SK-N-SH treated with all-trans-retinoic acid at 6 μM for 48 hours (cell line): Measurements from ENCODE around the gene ZNF691.
A peak's percentile ranks its signal among the peaks of the same experiment; 100 is the strongest.

Source experiments
- ATAC-seq: fragments of 200-7000 bp; cut with Tn5 transposase; 3 replicates; pipeline ENCODE4 v1.9.1; 2020; ENCODE audit warnings: mild to moderate bottlenecking, moderate library complexity
- ARNTL ChIP-seq: fragments of 450-650 bp; formaldehyde crosslinking; IDR thresholded peaks from 2 replicates; pipeline ENCODE4 v1.5.0; 2020; ENCODE audit warnings: low read depth, mild to moderate bottlenecking, moderate library complexity, borderline replicate concordance
- BACH2 ChIP-seq: fragments of 250-450 bp; sonication (Bioruptor Pico); IDR thresholded peaks from 2 replicates; pipeline ENCODE4 v1.9.0; 2021; ENCODE audit warnings: mild to moderate bottlenecking, borderline replicate concordance
- CSDC2 ChIP-seq: fragments of 250-450 bp; sonication (Bioruptor Pico); IDR thresholded peaks from 2 replicates; pipeline ENCODE4 v1.5.0; 2020; ENCODE audit warnings: mild to moderate bottlenecking, moderate library complexity
- ESRRG ChIP-seq: fragments of 250-450 bp; sonication (Bioruptor Pico); IDR thresholded peaks from 2 replicates; pipeline ENCODE4 v1.6.1; 2021; ENCODE audit warnings: mild to moderate bottlenecking
- GLIS3 ChIP-seq: fragments of 250-450 bp; sonication (Bioruptor Pico); IDR thresholded peaks from 2 replicates; pipeline ENCODE4 v1.5.0; 2020; ENCODE audit warnings: mild to moderate bottlenecking, moderate library complexity
- ISL1 ChIP-seq: fragments of 250-450 bp; sonication (Bioruptor Pico); IDR thresholded peaks from 2 replicates; pipeline ENCODE4 v2.1.2; 2022; ENCODE audit warnings: mild to moderate bottlenecking, moderate library complexity
- OSR1 ChIP-seq: fragments of 250-450 bp; sonication (Bioruptor Pico); IDR thresholded peaks from 2 replicates; pipeline ENCODE4 v1.8.0; 2022; ENCODE audit warnings: moderate library complexity, mild to moderate bottlenecking, inconsistent platforms
- PPARA ChIP-seq: fragments of 250-450 bp; sonication (Bioruptor Pico); IDR thresholded peaks from 2 replicates; pipeline ENCODE4 v1.5.0; 2020; ENCODE audit warnings: mild to moderate bottlenecking, borderline replicate concordance
- RARB ChIP-seq: fragments of 250-450 bp; sonication (Bioruptor Pico); IDR thresholded peaks from 2 replicates; pipeline ENCODE4 v1.8.0; 2021; ENCODE audit warnings: mild to moderate bottlenecking, moderate library complexity
- SNAI2 ChIP-seq: fragments of 250-450 bp; sonication (Bioruptor Pico); IDR thresholded peaks from 2 replicates; pipeline ENCODE4 v1.5.0; 2020; ENCODE audit warnings: mild to moderate bottlenecking, moderate library complexity
- TCF4 ChIP-seq: fragments of 250-450 bp; sonication (Bioruptor Pico); IDR thresholded peaks from 2 replicates; pipeline ENCODE4 v1.8.0; 2021; ENCODE audit warnings: mild to moderate bottlenecking, moderate library complexity, borderline replicate concordance
- TOX ChIP-seq: fragments of 250-450 bp; sonication (Bioruptor Pico); IDR thresholded peaks from 2 replicates; pipeline ENCODE4 v1.8.0; 2021; ENCODE audit warnings: mild to moderate bottlenecking, moderate library complexity, borderline replicate concordance
- TSHZ2 ChIP-seq: fragments of 250-450 bp; sonication (Bioruptor Pico); IDR thresholded peaks from 2 replicates; pipeline ENCODE4 v1.5.0; 2020; ENCODE audit warnings: mild to moderate bottlenecking, moderate library complexity
- ZC3H10 ChIP-seq: fragments of 250-450 bp; sonication (Bioruptor Pico); IDR thresholded peaks from 2 replicates; pipeline ENCODE4 v1.5.1; 2021; ENCODE audit warnings: mild to moderate bottlenecking, moderate library complexity
- ZFP3 ChIP-seq: fragments of 250-450 bp; sonication (Bioruptor Pico); IDR thresholded peaks from 2 replicates; pipeline ENCODE4 v1.5.0; 2020; ENCODE audit warnings: mild to moderate bottlenecking, moderate library complexity
- ZFP30 ChIP-seq: fragments of 450-650 bp; formaldehyde crosslinking; IDR thresholded peaks from 2 replicates; pipeline ENCODE4 v1.5.0; 2022; ENCODE audit warnings: mild to moderate bottlenecking, moderate library complexity
- ZNF565 ChIP-seq: fragments of 450-650 bp; formaldehyde crosslinking; conservative IDR thresholded peaks from 2 replicates; pipeline ENCODE4 v1.5.0; 2020; ENCODE audit warnings: low read depth, mild to moderate bottlenecking, moderate library complexity
- ZNF70 ChIP-seq: fragments of 450-650 bp; formaldehyde crosslinking; IDR thresholded peaks from 2 replicates; pipeline ENCODE4 v1.5.0; 2020; ENCODE audit warnings: mild to moderate bottlenecking, moderate library complexity
- ZNF8 ChIP-seq: fragments of 450-650 bp; formaldehyde crosslinking; IDR thresholded peaks from 2 replicates; pipeline ENCODE4 v1.5.0; 2020; ENCODE audit warnings: mild to moderate bottlenecking, moderate library complexity
- TF ChIP-seq, protein P1 (sequence below): fragments of 250-450 bp; sonication (Bioruptor Pico); IDR thresholded peaks from 2 replicates; pipeline ENCODE4 v1.5.1; 2020; ENCODE audit warnings: low read depth, mild to moderate bottlenecking, moderate library complexity
- TF ChIP-seq, protein P2 (sequence below): fragments of 250-450 bp; sonication (Bioruptor Pico); IDR thresholded peaks from 2 replicates; pipeline ENCODE4 v1.8.0; 2020; ENCODE audit warnings: mild to moderate bottlenecking, moderate library complexity, borderline replicate concordance
- TF ChIP-seq, protein P3 (sequence below): fragments of 250-450 bp; sonication (Bioruptor Pico); IDR thresholded peaks from 2 replicates; pipeline ENCODE4 v1.8.0; 2021; ENCODE audit warnings: low read depth, mild to moderate bottlenecking, moderate library complexity, borderline replicate concordance

ZNF691 gene

DNA sequence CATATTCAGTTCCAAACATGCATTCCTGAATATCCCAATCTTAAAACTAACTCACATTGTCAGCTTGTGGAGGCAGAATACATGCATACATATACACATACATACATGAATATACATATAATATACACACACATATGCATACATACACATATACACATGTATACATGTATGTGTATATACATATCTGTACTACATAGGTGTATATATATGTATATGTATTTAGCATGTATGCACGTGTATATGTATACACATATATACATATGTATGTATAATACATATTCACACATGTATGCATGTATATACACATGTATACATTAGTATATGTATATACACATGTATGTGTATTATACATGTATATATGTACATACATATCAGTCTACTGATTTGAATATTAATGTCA is 1.2 kb upstream of the ZNF691 start (continued):
- TF ChIP-seq, protein P1, sequence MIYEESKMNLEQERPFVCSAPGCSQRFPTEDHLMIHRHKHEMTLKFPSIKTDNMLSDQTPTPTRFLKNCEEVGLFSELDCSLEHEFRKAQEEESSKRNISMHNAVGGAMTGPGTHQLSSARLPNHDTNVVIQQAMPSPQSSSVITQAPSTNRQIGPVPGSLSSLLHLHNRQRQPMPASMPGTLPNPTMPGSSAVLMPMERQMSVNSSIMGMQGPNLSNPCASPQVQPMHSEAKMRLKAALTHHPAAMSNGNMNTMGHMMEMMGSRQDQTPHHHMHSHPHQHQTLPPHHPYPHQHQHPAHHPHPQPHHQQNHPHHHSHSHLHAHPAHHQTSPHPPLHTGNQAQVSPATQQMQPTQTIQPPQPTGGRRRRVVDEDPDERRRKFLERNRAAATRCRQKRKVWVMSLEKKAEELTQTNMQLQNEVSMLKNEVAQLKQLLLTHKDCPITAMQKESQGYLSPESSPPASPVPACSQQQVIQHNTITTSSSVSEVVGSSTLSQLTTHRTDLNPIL (CRISPR knock-in tag), result no peak
- TF ChIP-seq TOX (CRISPR knock-in tag) (no peak), GLIS3 (CRISPR knock-in tag) (no peak)

DNA sequence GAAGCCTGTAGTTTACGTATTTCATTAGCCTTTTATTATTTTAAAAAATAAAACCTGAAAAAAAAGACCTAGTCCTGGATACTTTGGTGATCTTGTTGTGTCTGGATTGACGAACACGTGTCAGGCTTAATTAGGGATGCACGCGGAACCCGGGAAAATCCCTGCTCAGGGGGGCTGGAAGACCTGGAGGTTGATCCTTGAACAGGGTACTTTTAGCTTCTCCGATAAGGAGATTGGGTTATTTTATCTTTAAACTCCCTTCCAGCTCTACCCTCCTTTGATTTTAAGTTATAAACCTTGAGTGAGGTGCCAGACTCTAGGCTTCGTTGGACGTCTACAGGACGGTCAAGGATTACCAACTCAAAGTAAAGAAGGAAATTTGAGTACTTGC is 552 bp upstream of the ZNF691 start:
- ATAC-seq, result peak; percentile 51
- TF ChIP-seq ZC3H10 (CRISPR knock-in tag) (no peak), SNAI2 (no peak), RARB (CRISPR knock-in tag) (no peak), ZNF70 (CRISPR knock-in tag) (no peak), BACH2 (CRISPR knock-in tag) (no peak), ARNTL (CRISPR knock-in tag) (no peak), ZFP30 (CRISPR knock-in tag) (no peak), TSHZ2 (CRISPR knock-in tag) (no peak), TOX (CRISPR knock-in tag) (no peak), ESRRG (CRISPR knock-in tag) (no peak)
- TF ChIP-seq, protein P2, sequence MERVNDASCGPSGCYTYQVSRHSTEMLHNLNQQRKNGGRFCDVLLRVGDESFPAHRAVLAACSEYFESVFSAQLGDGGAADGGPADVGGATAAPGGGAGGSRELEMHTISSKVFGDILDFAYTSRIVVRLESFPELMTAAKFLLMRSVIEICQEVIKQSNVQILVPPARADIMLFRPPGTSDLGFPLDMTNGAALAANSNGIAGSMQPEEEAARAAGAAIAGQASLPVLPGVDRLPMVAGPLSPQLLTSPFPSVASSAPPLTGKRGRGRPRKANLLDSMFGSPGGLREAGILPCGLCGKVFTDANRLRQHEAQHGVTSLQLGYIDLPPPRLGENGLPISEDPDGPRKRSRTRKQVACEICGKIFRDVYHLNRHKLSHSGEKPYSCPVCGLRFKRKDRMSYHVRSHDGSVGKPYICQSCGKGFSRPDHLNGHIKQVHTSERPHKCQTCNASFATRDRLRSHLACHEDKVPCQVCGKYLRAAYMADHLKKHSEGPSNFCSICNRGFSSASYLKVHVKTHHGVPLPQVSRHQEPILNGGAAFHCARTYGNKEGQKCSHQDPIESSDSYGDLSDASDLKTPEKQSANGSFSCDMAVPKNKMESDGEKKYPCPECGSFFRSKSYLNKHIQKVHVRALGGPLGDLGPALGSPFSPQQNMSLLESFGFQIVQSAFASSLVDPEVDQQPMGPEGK (CRISPR knock-in tag), result no peak

- TF ChIP-seq TOX (CRISPR knock-in tag), result no peak
- TF ChIP-seq PPARA (CRISPR knock-in tag), result no peak
- TF ChIP-seq ZNF565 (CRISPR knock-in tag), result no peak
- no peak for TF ChIP-seq ISL1 (CRISPR knock-in tag)
- no peak for TF ChIP-seq ZFP30 (CRISPR knock-in tag)
- TF ChIP-seq OSR1 (CRISPR knock-in tag), result no peak
- TF ChIP-seq, protein P1 (CRISPR knock-in tag), result no peak
- no peak for TF ChIP-seq ZFP3 (CRISPR knock-in tag)
- TF ChIP-seq TCF4 (CRISPR knock-in tag), result no peak
- no peak for TF ChIP-seq ZNF70 (CRISPR knock-in tag)
- no peak for TF ChIP-seq SNAI2
- no peak for TF ChIP-seq BACH2 (CRISPR knock-in tag)
- TF ChIP-seq ZNF8 (CRISPR knock-in tag), result no peak
- no peak for TF ChIP-seq CSDC2
- no peak for ATAC-seq
Measured at GRCh38 chr1:42847111-42847595, 740 bp downstream of the ZNF691 start.

- no peak for ATAC-seq
- no peak for TF ChIP-seq ZFP30 (CRISPR knock-in tag)
- TF ChIP-seq, protein P3, sequence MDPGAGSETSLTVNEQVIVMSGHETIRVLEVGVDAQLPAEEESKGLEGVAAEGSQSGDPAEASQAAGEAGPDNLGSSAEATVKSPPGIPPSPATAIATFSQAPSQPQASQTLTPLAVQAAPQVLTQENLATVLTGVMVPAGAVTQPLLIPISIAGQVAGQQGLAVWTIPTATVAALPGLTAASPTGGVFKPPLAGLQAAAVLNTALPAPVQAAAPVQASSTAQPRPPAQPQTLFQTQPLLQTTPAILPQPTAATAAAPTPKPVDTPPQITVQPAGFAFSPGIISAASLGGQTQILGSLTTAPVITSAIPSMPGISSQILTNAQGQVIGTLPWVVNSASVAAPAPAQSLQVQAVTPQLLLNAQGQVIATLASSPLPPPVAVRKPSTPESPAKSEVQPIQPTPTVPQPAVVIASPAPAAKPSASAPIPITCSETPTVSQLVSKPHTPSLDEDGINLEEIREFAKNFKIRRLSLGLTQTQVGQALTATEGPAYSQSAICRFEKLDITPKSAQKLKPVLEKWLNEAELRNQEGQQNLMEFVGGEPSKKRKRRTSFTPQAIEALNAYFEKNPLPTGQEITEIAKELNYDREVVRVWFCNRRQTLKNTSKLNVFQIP (CRISPR knock-in tag), result no peak
- no peak for TF ChIP-seq ZNF565 (CRISPR knock-in tag)
Measured at GRCh38 chr1:42847721-42848460, 1.5 kb downstream of the ZNF691 start.
